Mesodermal cell (in vitro differentiated cells): ENCODE measurements around the gene CLCN7.

ENCODE experiments used
- H3K27ac ChIP-seq: 2 replicates; pipeline ENCODE4 v1.7.0; 2013; ENCODE audit warnings: mild to moderate bottlenecking, low read depth, low read length, moderate library complexity; ENCODE audit not compliant: severe bottlenecking
- H3K36me3 ChIP-seq: 2 replicates; pipeline ENCODE4 v1.7.1; 2013; ENCODE audit warnings: mild to moderate bottlenecking, low read length, moderate library complexity; ENCODE audit not compliant: control insufficient read depth, insufficient read depth
- H3K4me1 ChIP-seq: one replicate; pipeline ENCODE4 v1.7.1; 2013; ENCODE audit warnings: mild to moderate bottlenecking, low read length; ENCODE audit not compliant: insufficient read depth, control insufficient read depth, poor library complexity, severe bottlenecking
- H3K4me3 ChIP-seq: 2 replicates; pipeline ENCODE4 v1.7.0; 2013; ENCODE audit warnings: low read length, control low read depth, mild to moderate bottlenecking; ENCODE audit not compliant: insufficient read depth, poor library complexity, severe bottlenecking; ENCODE audit errors: extremely low read depth
- H3K9me3 ChIP-seq: 2 replicates; pipeline ENCODE4 v1.7.1; 2013; ENCODE audit warnings: mild to moderate bottlenecking, low read length, moderate library complexity; ENCODE audit not compliant: control insufficient read depth
- WGBS, 2 experiments: methylation state at CpG; one replicate each; pipeline ENCODE4 v1.1.5; 2013; ENCODE audit warnings: missing lambda C conversion rate in 2 of 2; ENCODE audit not compliant: insufficient coverage in 2 of 2; 5-methylcytosine and 5-hydroxymethylcytosine counted together

CLCN7 gene

GRCh38 chr16:1434644-1435592 lies 39.9 kb downstream of the CLCN7 start:
- Histone ChIP-seq H3K4me3 (no peak overlapping the region), H3K4me1 (no peaks in the 10 kb centered on the region), H3K27ac (no peak overlapping the region), H3K36me3 (no peaks in the 10 kb centered on the region), H3K9me3 (no peaks in the 10 kb centered on the region)
- 94 to 96% methylated on average over 37 to 40 of the region's 40 CpGs for whole genome bisulfite sequencing, 2 experiments

GRCh38 chr16:1433756-1434155 lies 41.1 kb downstream of the CLCN7 start:
- Histone ChIP-seq H3K27ac (no peak overlapping the region), H3K4me3 (no peak overlapping the region), H3K4me1 (no peaks in the 10 kb centered on the region), H3K36me3 (no peaks in the 10 kb centered on the region), H3K9me3 (no peaks in the 10 kb centered on the region)
- 85 to 87% methylated on average over 18 to 21 of the region's 22 CpGs for WGBS, 2 experiments

GRCh38 chr16:1433263-1433560 lies 41.6 kb downstream of the CLCN7 start:
- no peaks in the 10 kb centered on the region for H3K9me3 ChIP-seq
- no peak overlapping the region for H3K4me3 ChIP-seq
- 96 to 98% methylated on average over 10 to 12 of the region's 14 CpGs for whole genome bisulfite sequencing, 2 experiments
- H3K27ac ChIP-seq = no peak overlapping the region
- no peaks in the 10 kb centered on the region for H3K36me3 ChIP-seq
- no peaks in the 10 kb centered on the region for H3K4me1 ChIP-seq

GRCh38 chr16:1432388-1433262 lies 42.2 kb downstream of the CLCN7 start:
- Histone ChIP-seq H3K36me3 (no peaks in the 10 kb centered on the region), H3K27ac (no peak overlapping the region), H3K4me1 (no peaks in the 10 kb centered on the region), H3K4me3 (no peak overlapping the region), H3K9me3 (no peaks in the 10 kb centered on the region)
- WGBS, 2 experiments = 88 to 94% methylated on average over 44 to 52 of the region's 63 CpGs

GRCh38 chr16:1431497-1432270 lies 43.1 kb downstream of the CLCN7 start:
- no peak overlapping the region for H3K4me3 ChIP-seq
- no peaks in the 10 kb centered on the region for H3K4me1 ChIP-seq
- H3K27ac ChIP-seq = no peak overlapping the region
- WGBS, 2 experiments = 84 to 88% methylated on average over 15 to 16 of the region's 20 CpGs
- H3K36me3 ChIP-seq = no peaks in the 10 kb centered on the region
- H3K9me3 ChIP-seq = no peaks in the 10 kb centered on the region

- Histone ChIP-seq H3K9me3 (no peaks in the 10 kb centered on the region), H3K4me3 (no peak within 1 kb of the TSS), H3K36me3 (no peaks in the 10 kb centered on the region), H3K27ac (no peak within 1 kb of the TSS), H3K4me1 (no peaks in the 10 kb centered on the region)
- WGBS, 2 experiments = 86 to 90% methylated on average over 29 to 34 of the region's 35 CpGs
Observed at GRCh38 chr16:1430759-1431496, 43.9 kb downstream of the CLCN7 start, which contains the start of gene PERCC1. Gene PERCC1 (plus strand): TSS chr16:1431078. CDS start chr16:1432594, 1,516 bp downstream.

GRCh38 chr16:1430214-1430758 lies 44.5 kb downstream of the CLCN7 start:
- Histone ChIP-seq H3K27ac (no peak overlapping the region), H3K4me3 (no peak overlapping the region), H3K36me3 (no peaks in the 10 kb centered on the region), H3K9me3 (no peaks in the 10 kb centered on the region), H3K4me1 (no peaks in the 10 kb centered on the region)
- 85 to 93% methylated on average over 6 to 10 of the region's 14 CpGs for WGBS, 2 experiments

GRCh38 chr16:1429631-1430030 lies 45.2 kb downstream of the CLCN7 start:
- Histone ChIP-seq H3K9me3 (no peaks in the 10 kb centered on the region), H3K27ac (no peak overlapping the region), H3K36me3 (no peaks in the 10 kb centered on the region), H3K4me1 (no peaks in the 10 kb centered on the region), H3K4me3 (no peak overlapping the region)
- WGBS, 2 experiments = 94 to 95% methylated on average over 13 of the region's 13 CpGs

- H3K9me3 ChIP-seq = no peaks in the 10 kb centered on the region
- H3K36me3 ChIP-seq = no peaks in the 10 kb centered on the region
- 90 to 100% methylated on average over 3 to 11 of the region's 11 CpGs for WGBS, 2 experiments
- no peaks in the 10 kb centered on the region for H3K4me1 ChIP-seq
- no peak overlapping the region for H3K4me3 ChIP-seq
- no peak overlapping the region for H3K27ac ChIP-seq
Observed at GRCh38 chr16:1429012-1429411, 45.8 kb downstream of the CLCN7 start.
